GM21447 (cell line): ENCODE data around the gene ZNF627.
"Not testable (repeated sequence)": the region's sequence is repeated elsewhere in the genome, so short reads cannot be mapped to it uniquely, and the experiment has no call there.

Experiments used
- ATAC-seq: cut with Tn5 transposase; IDR thresholded peaks from one replicate; pipeline ENCODE4 v1.9.1; 2021; ENCODE audit not compliant: unreplicated experiment

The ZNF627 gene

DNA sequence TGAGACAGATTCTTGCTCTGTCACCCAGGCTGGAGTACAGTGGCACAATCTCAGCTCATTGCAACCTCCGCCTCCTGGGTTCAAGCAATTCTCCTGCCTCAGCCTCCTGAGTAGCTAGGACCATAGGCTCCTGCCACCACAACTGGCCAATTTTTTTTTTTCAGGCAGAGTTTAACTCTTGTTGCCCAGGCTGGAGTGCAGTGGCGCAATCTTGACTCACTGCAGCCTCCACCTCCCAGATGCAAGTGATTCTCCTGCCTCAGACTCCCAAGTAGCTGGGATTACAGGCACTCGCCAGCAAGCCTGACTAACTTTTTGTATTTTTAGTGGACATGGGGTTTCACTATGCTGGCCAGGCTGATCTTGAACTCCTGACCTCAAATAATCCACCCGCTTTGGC lies 23.5 kb upstream of the ZNF627 start:
- not testable (repeated sequence) for ATAC-seq

GRCh38 chr19:11574689-11575088 lies 22.6 kb upstream of the ZNF627 start:
- ATAC-seq = no peak

DNA sequence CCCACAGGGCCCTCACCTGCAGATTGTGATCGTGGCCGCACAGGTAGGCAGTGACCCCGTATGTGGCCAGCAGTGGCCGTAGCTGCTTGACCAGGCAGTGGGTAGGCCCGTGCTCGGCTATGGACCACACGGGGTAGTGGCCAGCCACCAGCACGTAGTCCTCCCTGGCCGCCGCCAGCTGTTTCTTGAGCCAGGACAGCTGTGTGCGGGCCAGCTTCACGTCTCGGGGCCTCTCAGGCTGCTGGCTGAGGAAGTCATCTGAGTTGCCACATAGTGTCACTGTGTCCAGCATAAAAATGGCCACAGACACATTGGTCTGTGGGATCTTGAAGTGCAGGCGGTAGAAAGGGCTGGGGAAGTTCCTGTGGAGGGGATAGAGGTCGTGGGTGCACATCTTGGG lies 21.1 kb upstream of the ZNF627 start:
- ATAC-seq = no peak

- ATAC-seq = no peak
Measured at GRCh38 chr19:11577451-11578257, 19.6 kb upstream of the ZNF627 start, which contains the start of gene ACP5. ACP5 (minus strand) TSS chr19:11577645; CDS start chr19:11577317, 328 bp downstream.

- ATAC-seq = no peak
Measured at GRCh38 chr19:11578258-11579142, 18.8 kb upstream of the ZNF627 start.

DNA sequence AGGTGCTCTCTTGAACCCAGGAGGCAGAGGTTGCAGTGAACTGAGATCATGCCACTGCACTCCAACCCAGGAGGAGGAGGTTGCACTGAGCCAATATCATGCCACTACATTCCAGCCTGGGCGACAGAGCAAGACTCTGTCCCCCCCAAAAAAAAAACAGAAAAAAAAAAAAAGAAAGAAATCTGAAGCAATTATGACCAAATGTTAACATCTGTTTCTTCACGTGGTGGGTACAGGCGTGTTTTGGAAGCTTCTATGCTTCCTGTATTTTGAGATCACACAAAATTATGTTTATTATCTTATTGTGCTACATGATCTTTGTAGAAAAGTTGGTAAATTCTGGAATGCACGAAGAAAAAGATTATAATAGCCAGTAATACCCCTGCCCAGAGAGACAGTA lies 17.2 kb upstream of the ZNF627 start:
- no peak for ATAC-seq

DNA sequence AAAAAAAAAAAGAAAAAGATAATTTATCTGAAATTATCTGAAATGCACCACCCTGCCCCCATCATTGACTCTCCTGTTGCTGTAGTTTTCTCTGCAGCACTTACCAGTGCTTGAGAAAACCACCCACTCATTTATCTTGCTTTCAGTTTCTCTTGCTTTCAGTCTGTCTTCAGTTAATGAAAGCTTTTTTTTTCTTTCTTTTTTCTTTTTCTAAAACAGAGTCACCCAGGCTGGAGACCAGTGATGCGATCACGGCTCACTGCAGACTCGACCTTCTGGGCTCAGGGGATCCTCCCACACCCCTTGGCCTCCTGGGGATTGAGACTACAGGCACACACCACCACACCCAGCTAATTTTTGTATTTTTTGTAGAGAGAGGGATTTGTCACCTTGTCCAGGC lies 15.5 kb upstream of the ZNF627 start:
- ATAC-seq = peak; percentile 67

- no peak for ATAC-seq
Measured at GRCh38 chr19:11586331-11586730, 11.0 kb upstream of the ZNF627 start.

DNA sequence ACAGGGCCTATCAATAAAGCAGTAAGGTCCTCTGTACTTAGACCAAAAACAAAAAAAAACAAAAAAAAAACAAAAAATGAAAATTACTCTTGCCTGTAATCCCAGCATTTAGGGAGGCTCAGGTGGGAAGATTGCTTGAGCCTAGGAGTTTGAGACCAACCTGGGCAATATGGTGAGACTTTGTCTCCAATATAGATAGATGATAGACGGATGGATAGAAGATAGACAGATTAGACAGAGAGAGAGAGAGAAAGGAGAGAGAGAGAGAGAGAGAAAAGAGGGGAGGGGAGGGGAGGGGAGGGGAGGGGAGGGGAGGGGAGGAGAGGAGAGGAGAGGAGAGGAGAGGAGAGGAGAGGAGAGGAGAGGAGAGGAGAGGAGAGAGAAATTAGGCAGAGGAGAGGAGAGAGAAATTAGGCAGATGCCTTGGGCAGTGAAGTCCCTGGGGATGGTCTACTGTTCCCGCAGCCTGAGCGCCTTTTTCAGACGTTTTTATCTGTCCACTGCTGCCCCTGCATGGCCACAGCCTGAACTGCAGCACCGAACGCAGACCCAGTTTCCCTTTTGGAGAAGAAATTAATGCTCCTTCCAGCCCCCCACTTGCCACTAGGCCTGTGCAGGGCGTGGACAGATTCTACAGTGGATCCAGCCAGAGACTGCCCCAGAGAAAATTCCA lies 9.8 kb upstream of the ZNF627 start:
- no peak for ATAC-seq

- no peak for ATAC-seq
Measured at GRCh38 chr19:11587975-11588631, 9.2 kb upstream of the ZNF627 start.

- ATAC-seq = no peak
Measured at GRCh38 chr19:11594084-11594483, 3.2 kb upstream of the ZNF627 start.

DNA sequence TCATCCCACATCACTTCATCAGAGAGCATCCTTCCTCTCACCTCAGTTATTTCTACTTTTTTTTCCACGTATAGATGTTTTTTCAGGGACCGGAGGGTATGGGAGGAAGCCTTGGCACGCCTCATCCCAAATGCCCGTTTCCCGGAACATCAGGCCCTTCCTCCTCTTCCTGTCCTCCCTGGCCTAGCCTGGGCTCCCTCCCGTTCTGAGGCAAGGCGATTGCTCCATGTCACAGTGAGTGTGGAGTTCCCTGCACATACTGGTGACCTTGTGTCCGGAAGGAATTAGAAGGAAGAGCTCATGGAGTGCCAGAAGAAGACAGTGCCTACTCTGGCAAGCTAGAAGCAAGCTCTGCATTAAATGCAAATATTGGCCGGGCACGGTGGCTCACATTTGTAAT lies 1.1 kb upstream of the ZNF627 start:
- ATAC-seq = no peak

- ATAC-seq = no peak
Measured at GRCh38 chr19:11598103-11598483, 810 bp downstream of the ZNF627 start.

GRCh38 chr19:11598746-11599145 lies 1.5 kb downstream of the ZNF627 start:
- no peak for ATAC-seq

DNA sequence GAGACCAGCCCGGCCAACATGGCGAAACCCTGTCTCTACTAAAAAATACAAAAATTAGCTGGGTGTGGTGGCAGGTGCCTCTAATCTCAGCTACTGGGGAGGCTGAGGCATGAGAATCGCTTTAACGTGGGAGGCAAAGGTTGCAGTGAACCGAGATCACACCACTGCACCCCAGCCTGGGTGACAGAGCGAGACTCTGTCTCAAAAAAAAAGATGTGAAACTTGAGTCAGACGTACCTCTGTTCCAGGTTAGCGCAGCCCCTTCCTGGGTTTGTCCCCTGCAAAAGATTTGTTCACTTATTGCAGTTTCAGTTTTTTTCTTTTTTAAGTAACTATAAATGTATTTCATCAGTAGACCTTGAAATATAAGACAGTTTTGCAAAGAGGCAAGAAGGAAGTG lies 2.4 kb downstream of the ZNF627 start:
- ATAC-seq = not testable (repeated sequence)

DNA sequence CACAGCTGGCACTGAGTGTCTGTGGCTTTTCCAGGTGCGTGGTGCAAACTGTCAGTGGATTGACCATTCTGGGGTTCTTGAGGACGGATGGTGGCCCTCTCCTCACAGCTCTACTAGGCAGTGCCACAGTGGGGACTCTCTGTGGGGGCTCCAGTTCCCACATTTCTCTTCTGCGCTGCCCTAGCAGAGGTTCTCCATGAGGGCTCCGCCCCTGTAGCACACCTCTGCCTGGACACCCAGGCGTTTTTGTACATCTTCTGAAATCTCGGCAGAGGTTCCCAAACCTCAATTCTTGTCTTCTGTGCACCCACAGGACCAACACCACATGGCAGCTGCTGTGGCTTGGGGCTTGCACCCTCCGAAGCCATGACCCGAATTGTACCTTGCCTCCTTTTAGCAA lies 9.2 kb downstream of the ZNF627 start:
- ATAC-seq = no peak

- no peak for ATAC-seq
Measured at GRCh38 chr19:11611730-11612129, 14.4 kb downstream of the ZNF627 start.

DNA sequence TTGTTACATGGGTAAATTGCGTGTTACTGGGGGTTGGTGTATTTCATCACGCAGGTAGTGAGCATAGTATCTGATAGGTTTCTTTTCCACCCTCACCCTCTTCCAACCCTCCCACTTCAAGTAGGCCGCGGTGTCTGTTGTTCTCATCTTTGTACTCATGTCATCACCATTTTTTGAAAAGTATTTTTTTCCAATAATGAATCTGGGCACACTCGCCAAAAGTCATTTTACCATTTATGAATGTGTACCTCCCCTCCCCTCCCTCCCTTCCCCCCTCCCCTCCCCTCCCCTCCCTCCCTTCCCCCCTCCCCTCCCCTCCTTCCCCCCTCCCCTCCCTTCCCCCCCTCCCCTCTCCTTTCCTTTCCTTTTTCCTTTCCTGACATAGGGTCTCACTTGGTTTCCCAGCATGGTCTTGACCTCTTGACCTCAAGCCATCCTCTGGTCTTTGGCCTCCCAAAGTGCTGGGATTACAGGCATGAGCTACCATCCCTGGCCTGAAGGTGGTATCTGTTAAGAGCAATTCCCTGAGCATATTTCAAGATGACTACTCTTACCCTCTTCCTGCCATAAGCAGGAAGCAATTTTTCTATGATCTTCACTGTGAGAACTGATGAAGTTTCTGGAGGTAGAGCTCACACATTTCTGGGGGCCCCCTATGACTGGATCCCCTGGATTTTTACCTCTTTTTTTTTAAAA lies 15.7 kb downstream of the ZNF627 start:
- no peak for ATAC-seq

DNA sequence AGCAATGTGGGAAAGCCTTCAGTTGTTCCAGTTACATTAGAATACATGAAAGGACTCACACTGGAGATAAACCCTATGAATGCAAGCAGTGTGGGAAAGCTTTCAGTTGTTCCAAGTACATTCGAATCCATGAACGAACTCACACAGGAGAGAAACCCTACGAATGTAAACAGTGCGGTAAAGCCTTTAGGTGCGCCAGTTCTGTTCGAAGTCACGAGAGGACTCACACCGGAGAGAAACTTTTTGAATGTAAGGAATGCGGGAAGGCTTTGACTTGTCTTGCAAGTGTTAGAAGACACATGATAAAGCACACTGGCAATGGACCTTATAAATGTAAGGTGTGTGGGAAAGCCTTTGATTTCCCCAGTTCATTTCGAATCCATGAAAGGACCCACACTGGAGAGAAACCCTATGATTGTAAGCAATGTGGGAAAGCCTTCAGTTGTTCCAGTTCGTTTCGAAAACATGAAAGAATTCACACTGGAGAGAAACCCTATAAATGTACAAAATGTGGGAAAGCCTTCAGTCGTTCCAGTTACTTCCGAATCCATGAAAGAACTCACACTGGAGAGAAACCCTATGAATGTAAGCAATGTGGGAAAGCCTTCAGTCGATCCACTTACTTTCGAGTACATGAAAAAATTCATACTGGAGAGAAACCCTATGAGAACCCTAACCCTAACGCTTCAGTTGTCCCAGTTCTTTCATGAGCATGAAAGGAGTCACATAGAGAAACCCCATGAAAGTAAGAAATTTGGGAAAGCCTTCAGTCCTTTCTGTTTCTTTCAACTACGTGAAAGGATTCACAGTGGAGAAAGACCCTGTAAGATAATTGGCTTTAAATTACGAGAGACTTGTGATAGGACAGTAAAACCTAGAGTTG lies 20.1 kb downstream of the ZNF627 start:
- no peak for ATAC-seq
